Lower leg skin (tissue), 4 donors: Measurements from ENCODE around the gene KRTAP4-12. TPM values are rescaled to one million over a fixed set of nuclear protein-coding genes. Genes with fewer than 3 reads are reported as not detected.
"Not testable (repeated sequence)": the region's sequence is repeated elsewhere in the genome, so short reads cannot be mapped to it uniquely, and the experiment has no call there.

ENCODE experiments used
- DNase-seq, 2 donors: peaks; one replicate each; pipeline ENCODE4 v3.0.0-alpha.2; 2019; ENCODE audit warnings: low spot score in 2 of 2
- H3K4me3 ChIP-seq: fragments of 200-600 bp; sonication (generic); 2 replicates; pipeline ENCODE4 v1.5.1; 2017; ENCODE audit warnings: mild to moderate bottlenecking, low read depth; ENCODE audit not compliant: poor library complexity, severe bottlenecking
- CTCF ChIP-seq, 3 donors: fragments of 450-650 bp; IDR thresholded peaks; one replicate each; pipeline ENCODE4 v1.5.1; 2016; ENCODE audit warnings: antibody characterized with exemption in 3 of 3, mild to moderate bottlenecking in 3 of 3, moderate library complexity in 2 of 3
- POLR2A ChIP-seq, 2 donors: fragments of 450-650 bp; IDR thresholded peaks; one replicate each; pipeline ENCODE4 v1.6.1; 2016 to 2017; ENCODE audit warnings: antibody characterized with exemption in 2 of 2, mild to moderate bottlenecking in 1 of 2, moderate library complexity in 1 of 2
- WGBS, 2 donors: methylation state at CpG; one replicate each; pipeline ENCODE4 v1.1.5; 2018; 5-methylcytosine and 5-hydroxymethylcytosine counted together
- intact Hi-C: fragments of 100-400 bp; cut with DNase I; formaldehyde crosslinking; loops from one replicate; pipeline ENCODE4 v1.15.0; 2023; ENCODE audit warnings: low total_unique reads
- total RNA-seq, 4 donors: library from RNA; depleted of rRNA; stranded (reverse); fragments of >200 nt; gene quantifications; one replicate each; pipeline ENCODE4 v1.1.0, GENCODE V29; 2016

The KRTAP4-12 gene
- total RNA-seq, 4 donors from 2014 or later: 57.0 TPM; not detected in 3

- WGBS, 2 donors: 71% methylated on average over 4 of the region's 4 CpGs
- no peak overlapping the region for H3K4me3 ChIP-seq
- intact Hi-C loops: no loop called here
- no peak for DNase-seq
- TF ChIP-seq CTCF (IDR thresholded peaks at IDR 0.05) (no peak), POLR2A (IDR thresholded peaks at IDR 0.05) (no peak)
Observed at GRCh38 chr17:41118721-41119120, 5.3 kb downstream of the KRTAP4-12 start.

GRCh38 chr17:41117846-41118386 is 6.1 kb downstream of the KRTAP4-12 start, which contains the start of gene KRTAP4-11:
Gene KRTAP4-11, minus strand, starts transcription at chr17:41118373. Its CDS starts 58 bp downstream, at chr17:41118315.
- H3K4me3 ChIP-seq, intact Hi-C loops, DNase-seq: not testable (repeated sequence)
- WGBS, 2 donors: 80 to 81% methylated on average over 8 to 10 of the region's 10 CpGs

- no peak for TF ChIP-seq POLR2A (IDR thresholded peaks at IDR 0.05)
- no peak for TF ChIP-seq CTCF (IDR thresholded peaks at IDR 0.05)
Observed at GRCh38 chr17:41116297-41116696, 7.7 kb downstream of the KRTAP4-12 start.

GRCh38 chr17:41111151-41111885 is 12.7 kb downstream of the KRTAP4-12 start:
- no peak for DNase-seq
- WGBS, 2 donors: 82 to 85% methylated on average over 2 of the region's 2 CpGs
- intact Hi-C loops: no loop called here
- TF ChIP-seq CTCF (IDR thresholded peaks at IDR 0.05) (no peak), POLR2A (IDR thresholded peaks at IDR 0.05) (no peak)
- H3K4me3 ChIP-seq: no peak overlapping the region

More at GRCh38 chr17:41116297-41116696, 7.7 kb downstream of the KRTAP4-12 start:
- WGBS, 2 donors: 32 to 41% methylated on average over 5 of the region's 5 CpGs
- H3K4me3 ChIP-seq: no peak overlapping the region
- DNase-seq: no peak
- intact Hi-C loops: no loop called here

- WGBS, 2 donors: 0% methylated on average over 1 of the region's 1 CpG
- DNase-seq, intact Hi-C loops: not testable (repeated sequence)
Observed at GRCh38 chr17:41108728-41109386, 15.1 kb downstream of the KRTAP4-12 start.

GRCh38 chr17:41107941-41108450 is 16.0 kb downstream of the KRTAP4-12 start:
- intact Hi-C loops: no loop called here
- WGBS, 2 donors: 78 to 91% methylated on average over 1 of the region's 1 CpG
- DNase-seq: no peak
- H3K4me3 ChIP-seq: no peak overlapping the region
- no peak for TF ChIP-seq POLR2A (IDR thresholded peaks at IDR 0.05)
- TF ChIP-seq CTCF (IDR thresholded peaks at IDR 0.05): no peak

More at GRCh38 chr17:41108728-41109386, 15.1 kb downstream of the KRTAP4-12 start:
- not testable (repeated sequence) for H3K4me3 ChIP-seq

GRCh38 chr17:41105347-41105746 is 18.6 kb downstream of the KRTAP4-12 start, which contains the start of gene KRTAP4-9:
Gene KRTAP4-9, plus strand, starts transcription at chr17:41105389. Its CDS starts 0 bp downstream, at chr17:41105389.
- intact Hi-C loops, DNase-seq, H3K4me3 ChIP-seq: not testable (repeated sequence)
- WGBS, 2 donors: 69 to 71% methylated on average over 4 to 10 of the region's 10 CpGs

- H3K4me3 ChIP-seq, DNase-seq: not testable (repeated sequence)
- WGBS, 2 donors: 49 to 64% methylated on average over 2 of the region's 2 CpGs
Observed at GRCh38 chr17:41104386-41105038, 19.5 kb downstream of the KRTAP4-12 start.

More at GRCh38 chr17:41104386-41105038, 19.5 kb downstream of the KRTAP4-12 start:
- intact Hi-C loops: not testable (repeated sequence)
